SK-N-SH treated with all-trans-retinoic acid at 6 μM for 48 hours (cell line): ENCODE data around the gene FBXL17.

Experiments used
- BACH2 ChIP-seq: fragments of 250-450 bp; sonication (Bioruptor Pico); IDR thresholded peaks from 2 replicates; pipeline ENCODE4 v1.9.0; 2021; ENCODE audit warnings: mild to moderate bottlenecking, borderline replicate concordance
- CREB5 ChIP-seq: fragments of 250-450 bp; sonication (Bioruptor Pico); IDR thresholded peaks from 2 replicates; pipeline ENCODE4 v1.5.1; 2020; ENCODE audit warnings: low read depth, mild to moderate bottlenecking, moderate library complexity
- GLIS3 ChIP-seq: fragments of 250-450 bp; sonication (Bioruptor Pico); IDR thresholded peaks from 2 replicates; pipeline ENCODE4 v1.5.0; 2020; ENCODE audit warnings: mild to moderate bottlenecking, moderate library complexity
- ISL1 ChIP-seq: fragments of 250-450 bp; sonication (Bioruptor Pico); IDR thresholded peaks from 2 replicates; pipeline ENCODE4 v2.1.2; 2022; ENCODE audit warnings: mild to moderate bottlenecking, moderate library complexity
- RARB ChIP-seq: fragments of 250-450 bp; sonication (Bioruptor Pico); IDR thresholded peaks from 2 replicates; pipeline ENCODE4 v1.8.0; 2021; ENCODE audit warnings: mild to moderate bottlenecking, moderate library complexity
- ZFP30 ChIP-seq: fragments of 450-650 bp; formaldehyde crosslinking; IDR thresholded peaks from 2 replicates; pipeline ENCODE4 v1.5.0; 2022; ENCODE audit warnings: mild to moderate bottlenecking, moderate library complexity
- ZNF70 ChIP-seq: fragments of 450-650 bp; formaldehyde crosslinking; IDR thresholded peaks from 2 replicates; pipeline ENCODE4 v1.5.0; 2020; ENCODE audit warnings: mild to moderate bottlenecking, moderate library complexity

DNA sequence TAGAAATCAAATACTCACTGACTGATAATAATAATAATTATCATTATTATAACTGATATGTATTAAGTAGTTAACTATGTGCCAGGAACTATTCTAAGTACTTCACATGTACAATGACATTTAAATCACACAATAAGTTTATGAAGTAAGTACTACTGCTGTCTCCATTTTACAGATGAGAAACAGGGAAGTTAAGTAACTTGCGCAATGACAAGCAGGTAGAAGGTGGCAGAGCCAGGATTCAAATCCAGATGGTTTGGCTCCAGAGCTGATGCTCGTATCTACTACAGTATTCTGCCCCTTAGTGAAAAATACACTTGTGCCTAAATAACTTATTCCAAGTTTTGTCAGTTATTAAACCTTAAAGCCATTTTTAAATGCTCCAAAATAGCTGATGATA lies 217.3 kb downstream of the FBXL17 start:
- TF ChIP-seq GLIS3 (CRISPR knock-in tag), result no peak
- no peak for TF ChIP-seq RARB
- TF ChIP-seq ZNF70 (CRISPR knock-in tag), result no peak
- TF ChIP-seq ZFP30, result no peak
- TF ChIP-seq CREB5 (CRISPR knock-in tag), result no peak
- no peak for TF ChIP-seq ISL1 (CRISPR knock-in tag)
- TF ChIP-seq BACH2, result no peak
